Adrenal gland (tissue), 12 donors: ENCODE results near the gene MRNIP. TPM values are rescaled to one million over a fixed set of nuclear protein-coding genes. Genes with fewer than 3 reads are reported as not detected.

ENCODE experiments used
- DNase-seq, 7 donors: peaks; one replicate each; pipeline ENCODE4 v3.0.0-alpha.2; 2019 to 2020
- H3K27ac ChIP-seq, 5 donors: fragments of 200-600 bp; sonication (generic) in 4 of 5; 1 replicate in 3 of 5; 2 replicates in 2 of 5; pipeline versions ENCODE4 v1.5.1 to v1.8.0; 2016 to 2020; ENCODE audit warnings: mild to moderate bottlenecking in 1 of 5
- H3K27me3 ChIP-seq: fragments of 200-600 bp; 2 replicates; pipeline ENCODE4 v1.8.0; 2021
- H3K36me3 ChIP-seq, 2 donors: fragments of 200-600 bp; replicated peaks in 1 of 2; 1 replicate in 1 of 2; 2 replicates in 1 of 2; pipeline versions ENCODE4 v1.5.1 to v1.8.0; 2018 to 2022
- H3K4me1 ChIP-seq, 2 donors: fragments of 200-600 bp; replicated peaks in 1 of 2; 1 replicate in 1 of 2; 2 replicates in 1 of 2; pipeline versions ENCODE4 v1.5.1 to v1.8.0; 2018 to 2021
- H3K4me3 ChIP-seq, 4 donors: fragments of 200-600 bp; sonication (generic) in 3 of 4; one replicate each; pipeline ENCODE4 v1.5.1; 2016 to 2018
- H3K9me3 ChIP-seq, 3 donors: fragments of 200-600 bp; sonication (generic) in 1 of 3; replicated peaks in 1 of 3; 1 replicate in 2 of 3; 2 replicates in 1 of 3; pipeline versions ENCODE4 v1.5.1 to v1.8.0; 2016 to 2021
- CTCF ChIP-seq, 6 experiments: fragments of 450-650 bp in 4 of 6; fragments of 200-600 bp in 2 of 6; sonication (generic) in 1 of 6; IDR thresholded peaks; 1 replicate in 5 of 6; 2 replicates in 1 of 6; pipeline versions ENCODE4 v1.5.1 to v1.8.0; 2016 to 2021; ENCODE audit warnings: antibody characterized with exemption in 6 of 6, mild to moderate bottlenecking in 2 of 6, moderate library complexity in 1 of 6
- POLR2A ChIP-seq, 2 donors: fragments of 450-650 bp; IDR thresholded peaks; one replicate each; pipeline ENCODE4 v1.6.1; 2017; ENCODE audit warnings: antibody characterized with exemption in 2 of 2, mild to moderate bottlenecking in 2 of 2, moderate library complexity in 1 of 2
- WGBS, 4 donors: extraction: QIAGEN DNeasy Blood & Tissue Kit in 2 of 4; methylation state at CpG; one replicate each; pipeline versions ENCODE4 v1.1.5 to v1.1.7; 2013 to 2017; 5-methylcytosine and 5-hydroxymethylcytosine counted together
- intact Hi-C, 2 donors: fragments of 100-400 bp; cut with DNase I; formaldehyde crosslinking; loops; one replicate each; pipeline versions ENCODE4 v1.14.1 to v1.15.0; 2022 to 2023
- polyA plus RNA-seq, 3 donors: library from polyadenylated mRNA; stranded (reverse); fragments of 200-250 nt in 2 of 3; fragments of 350-450 nt in 1 of 3; fragmentation: Illumina TruSeq in 1 of 3; extraction: RNeasy Lipid Tissue Mini Kit (QIAGEN cat#74804) in 1 of 3; gene quantifications; one replicate each; pipeline ENCODE4 v1.2.3, GENCODE V29; 2013 to 2014
- total RNA-seq, 9 donors: library from RNA; depleted of rRNA in 4 of 9; stranded (reverse); fragments of >200 nt in 4 of 9; fragments of 120-200 nt in 1 of 9; fragmentation: NEBNext Ultra II Directional in 1 of 9; extraction: Animal tissue kit (Norgen Biotek cat#: 25700) in 1 of 9; gene quantifications; one replicate each; pipeline versions ENCODE4 v1.1.0 to v1.2.4, GENCODE V29; 2013 to 2023
- donor health status: healthy with polysubstance abuse.
- donor health status: Bipolar disorder and iron deficiency.
- donor health status: DM: yes; HTN: yes; CAD: no.
- donor health status: DM: no; HTN: no; CAD: no.
- donor health status: DM: no; HTN: no; CAD: no.
- donor health status: DM: yes; HTN: yes; CAD: no.

MRNIP gene
- total and polyA plus RNA-seq, 12 donors: 12.3 to 129 (median 32.2) TPM

DNA sequence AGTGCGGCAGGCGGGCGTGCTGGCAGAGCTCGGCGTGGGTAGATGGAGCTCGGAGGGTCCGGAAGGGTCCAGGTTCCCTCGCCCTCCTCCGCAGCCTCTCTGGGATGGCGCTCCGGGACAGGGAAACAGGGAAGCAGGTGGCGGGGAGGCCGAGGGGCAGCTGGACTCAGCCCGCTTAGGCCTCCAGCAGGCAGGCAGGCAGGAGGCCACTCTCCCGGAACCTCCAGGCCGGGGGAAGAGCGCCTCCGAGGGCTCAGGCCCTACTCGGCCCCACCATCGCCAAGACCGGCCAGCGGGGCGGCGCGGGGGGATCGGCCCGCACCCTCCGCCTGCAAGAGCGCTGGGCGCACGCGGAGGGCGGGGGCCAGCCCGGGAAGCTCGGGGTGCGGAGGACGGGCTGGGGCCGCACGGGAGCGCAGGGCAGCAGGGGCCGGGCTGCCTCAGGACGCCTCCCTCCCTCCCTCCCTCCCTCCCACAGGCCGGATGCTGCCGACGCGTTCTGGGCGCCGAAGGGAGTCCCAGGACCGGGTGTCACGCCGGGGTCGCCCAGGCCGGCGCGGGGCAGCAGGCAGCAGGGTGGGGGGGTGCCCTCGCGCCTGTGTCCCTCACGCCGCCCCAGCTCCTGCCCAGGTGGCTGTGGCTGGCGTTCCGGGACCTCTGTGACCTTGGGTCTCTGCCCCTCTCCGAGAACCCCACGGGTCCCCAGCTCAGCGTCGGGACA, 52.9 kb downstream of the MRNIP start:
- H3K4me3 ChIP-seq: peak overlapping the region; percentile 24 to 84 (median 58)
- peak in 1 of 2 donors; percentile 15 for TF ChIP-seq POLR2A (IDR thresholded peaks at IDR 0.05)
- TF ChIP-seq CTCF (IDR thresholded peaks at IDR 0.05): no peak
- intact Hi-C loops: loop anchor here in 1 of 2 donors (10.0 kb wide), 2 partner anchors 49 to 99 kb away; partner anchors contain the start of genes MRNIP and TBC1D9B
- H3K4me1 ChIP-seq: peaks cover 37 to 48% of the 10 kb centered on the region in 2 donors
- no peaks in the 10 kb centered on the region for H3K9me3 ChIP-seq
- H3K27ac ChIP-seq: peak overlapping the region in 4 of 5 donors; percentile 85 to 93 (median 90)
- H3K36me3 ChIP-seq: peaks cover 0 to 8% of the 10 kb centered on the region in 2 donors
- H3K27me3 ChIP-seq: no peaks in the 10 kb centered on the region
- 2 to 29% (median 3%) methylated on average over 11 to 65 of the region's 65 CpGs for WGBS, 4 donors
- peak in 6 of 7 donors; percentile 44 to 68 (median 52) for DNase-seq

- Histone ChIP-seq H3K4me1 (peaks cover 37 to 48% of the 10 kb centered on the region in 2 donors), H3K27ac (peak overlapping the region in 4 of 5 donors; percentile 85 to 93 (median 90)), H3K27me3 (no peaks in the 10 kb centered on the region), H3K9me3 (no peaks in the 10 kb centered on the region), H3K36me3 (peaks cover 0 to 13% of the 10 kb centered on the region in 2 donors), H3K4me3 (peak overlapping the region; percentile 24 to 84 (median 50))
- intact Hi-C loops: loop anchor here in 1 of 2 donors (10.0 kb wide), 2 partner anchors 50 to 100 kb away; partner anchors contain the start of genes MRNIP and TBC1D9B
- WGBS, 4 donors: 27 to 50% (median 40%) methylated on average over 2 to 9 of the region's 9 CpGs
- peak in 6 of 7 donors; percentile 70 to 79 (median 72) for DNase-seq
- TF ChIP-seq CTCF (IDR thresholded peaks at IDR 0.05) (no peak), POLR2A (IDR thresholded peaks at IDR 0.05) (peak in 1 of 2 donors; percentile 61)
These were observed 53.5 kb downstream of the MRNIP start for GRCh38 chr5:179805070-179805528.

GRCh38 chr5:179804555-179804947, 54.1 kb downstream of the MRNIP start:
- H3K36me3 ChIP-seq: peaks cover 0 to 18% of the 10 kb centered on the region in 2 donors
- TF ChIP-seq POLR2A (IDR thresholded peaks at IDR 0.05) (no peak), CTCF (IDR thresholded peaks at IDR 0.05) (no peak)
- H3K4me1 ChIP-seq: peaks cover 37 to 48% of the 10 kb centered on the region in 2 donors
- DNase-seq: no peak
- no peak overlapping the region for H3K4me3 ChIP-seq
- H3K27me3 ChIP-seq: no peaks in the 10 kb centered on the region
- no peaks in the 10 kb centered on the region for H3K9me3 ChIP-seq
- WGBS, 4 donors: 79 to 82% (median 80%) methylated on average over 7 to 8 of the region's 8 CpGs
- H3K27ac ChIP-seq: peak overlapping the region in 3 of 5 donors; percentile 88 to 93 (median 93)
- intact Hi-C loops: loop anchor here in 1 of 2 donors (10.0 kb wide), 2 partner anchors 50 to 100 kb away; partner anchors contain the start of genes MRNIP and TBC1D9B
